ENCODE data around the gene CNPY4.

CNPY4 gene

GRCh38 chr7:100148559-100149328, 29.3 kb downstream of the CNPY4 start, which contains the start of gene LAMTOR4:
Gene LAMTOR4 (plus strand): TSS chr7:100148918. CDS start chr7:100148973, 55 bp downstream.
- peak; percentile 98 to 99 for DNase-seq

GRCh38 chr7:100152404-100152803, 33.0 kb downstream of the CNPY4 start:
- DNase-seq: peak; percentile 78 to 96

GRCh38 chr7:100152937-100153666, 33.7 kb downstream of the CNPY4 start:
- no peak for DNase-seq

GRCh38 chr7:100153708-100154535, 34.5 kb downstream of the CNPY4 start:
- DNase-seq: no peak

- DNase-seq: no peak
These were observed 35.4 kb downstream of the CNPY4 start for GRCh38 chr7:100154651-100155491.

GRCh38 chr7:100155553-100156317, 36.3 kb downstream of the CNPY4 start:
- no peak for DNase-seq

- DNase-seq: peak; percentile 56
These were observed 37.1 kb downstream of the CNPY4 start for GRCh38 chr7:100156331-100157068.

GRCh38 chr7:100157069-100157333, 37.6 kb downstream of the CNPY4 start:
- DNase-seq: no peak

GRCh38 chr7:100157334-100158228, 38.1 kb downstream of the CNPY4 start:
- DNase-seq: peak in 1 of 2 experiments; percentile 7

- peak; percentile 81 to 82 for DNase-seq
These were observed 39.0 kb downstream of the CNPY4 start, which contains the start of gene TRAPPC14 for GRCh38 chr7:100158229-100159098. Gene TRAPPC14 (minus strand): TSS chr7:100158723. CDS start chr7:100158499, 224 bp downstream.

- DNase-seq: peak in 1 of 2 experiments; percentile 14
These were observed 39.7 kb downstream of the CNPY4 start for GRCh38 chr7:100159099-100159623.

- no peak for DNase-seq
These were observed 40.6 kb downstream of the CNPY4 start for GRCh38 chr7:100160067-100160466.

- no peak for DNase-seq
These were observed 43.6 kb downstream of the CNPY4 start for GRCh38 chr7:100163006-100163531.

- DNase-seq: no peak
These were observed 44.4 kb downstream of the CNPY4 start for GRCh38 chr7:100163871-100164270.

- DNase-seq: no peak
These were observed 47.0 kb downstream of the CNPY4 start for GRCh38 chr7:100166317-100166940.

GRCh38 chr7:100166970-100167911, 47.8 kb downstream of the CNPY4 start:
- DNase-seq: peak in 1 of 2 experiments; percentile 8
